ENCODE measurements around the gene CREB5. TPM values are rescaled to one million over a fixed set of nuclear protein-coding genes. Genes with fewer than 3 reads are reported as not detected.

The CREB5 gene
- total and polyA plus RNA-seq, 7 donors: 0.80 to 42.1 (median 4.6) TPM

DNA sequence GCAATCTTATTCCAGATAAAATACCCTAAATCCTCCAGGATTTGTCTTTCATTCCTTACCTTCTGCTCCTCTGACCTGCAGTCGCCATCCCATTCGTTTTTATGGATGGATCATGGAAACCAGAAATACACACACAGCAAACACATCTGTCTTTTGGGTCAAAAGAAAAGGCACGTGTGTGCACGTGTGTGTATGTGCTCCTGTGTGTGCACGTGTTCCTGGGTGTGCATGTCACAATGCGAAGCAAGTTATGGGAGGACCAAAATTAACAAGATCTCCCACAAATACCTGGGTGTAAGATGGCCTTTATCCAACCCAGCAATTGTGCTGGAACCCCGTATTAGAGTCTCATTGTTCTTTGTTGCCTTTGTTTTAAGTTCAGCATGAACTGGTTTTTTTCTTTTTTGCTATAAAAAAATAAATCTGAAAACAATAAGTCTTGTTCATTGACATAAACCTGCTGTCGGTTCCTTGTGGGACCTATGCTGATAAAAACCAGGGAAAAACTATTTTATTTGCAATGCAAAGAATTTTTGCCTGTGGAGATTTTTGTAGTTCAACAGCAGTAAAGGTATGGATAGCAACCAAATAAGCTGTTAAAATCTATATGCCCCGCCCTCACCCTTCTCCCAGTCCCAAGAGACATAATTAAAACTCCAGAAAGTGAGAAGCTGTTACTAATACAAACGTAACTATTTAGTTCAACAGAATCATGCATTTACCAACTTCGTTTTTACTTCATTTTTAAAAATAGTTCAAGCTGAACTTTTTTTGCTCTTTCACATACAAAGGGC is 229.6 kb downstream of the CREB5 start:
- TF ChIP-seq POLR2A (IDR thresholded peaks at IDR 0.05) (no peak), EP300 (IDR thresholded peaks at IDR 0.05) (no peak), POLR2AphosphoS5 (IDR thresholded peaks at IDR 0.05) (no peak)
- TF ChIP-seq, protein P1, sequence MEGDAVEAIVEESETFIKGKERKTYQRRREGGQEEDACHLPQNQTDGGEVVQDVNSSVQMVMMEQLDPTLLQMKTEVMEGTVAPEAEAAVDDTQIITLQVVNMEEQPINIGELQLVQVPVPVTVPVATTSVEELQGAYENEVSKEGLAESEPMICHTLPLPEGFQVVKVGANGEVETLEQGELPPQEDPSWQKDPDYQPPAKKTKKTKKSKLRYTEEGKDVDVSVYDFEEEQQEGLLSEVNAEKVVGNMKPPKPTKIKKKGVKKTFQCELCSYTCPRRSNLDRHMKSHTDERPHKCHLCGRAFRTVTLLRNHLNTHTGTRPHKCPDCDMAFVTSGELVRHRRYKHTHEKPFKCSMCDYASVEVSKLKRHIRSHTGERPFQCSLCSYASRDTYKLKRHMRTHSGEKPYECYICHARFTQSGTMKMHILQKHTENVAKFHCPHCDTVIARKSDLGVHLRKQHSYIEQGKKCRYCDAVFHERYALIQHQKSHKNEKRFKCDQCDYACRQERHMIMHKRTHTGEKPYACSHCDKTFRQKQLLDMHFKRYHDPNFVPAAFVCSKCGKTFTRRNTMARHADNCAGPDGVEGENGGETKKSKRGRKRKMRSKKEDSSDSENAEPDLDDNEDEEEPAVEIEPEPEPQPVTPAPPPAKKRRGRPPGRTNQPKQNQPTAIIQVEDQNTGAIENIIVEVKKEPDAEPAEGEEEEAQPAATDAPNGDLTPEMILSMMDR (IDR thresholded peaks at IDR 0.05): no peak
- H3K27ac ChIP-seq: no peak overlapping the region
- 67 to 81% methylated on average over 11 of the region's 11 CpGs for WGBS, 2 donors
- intact Hi-C loops (cut with DNase I): no loop called here
- H3K36me3 ChIP-seq: no peaks in the 10 kb centered on the region
- peaks cover 0 to 23% (median 17%) of the 10 kb centered on the region in 4 donors for H3K4me1 ChIP-seq
- DNase-seq: no peak
- no peaks in the 10 kb centered on the region for H3K27me3 ChIP-seq
- no peak overlapping the region for H3K4me3 ChIP-seq
- H3K9me3 ChIP-seq: no peaks in the 10 kb centered on the region

DNA sequence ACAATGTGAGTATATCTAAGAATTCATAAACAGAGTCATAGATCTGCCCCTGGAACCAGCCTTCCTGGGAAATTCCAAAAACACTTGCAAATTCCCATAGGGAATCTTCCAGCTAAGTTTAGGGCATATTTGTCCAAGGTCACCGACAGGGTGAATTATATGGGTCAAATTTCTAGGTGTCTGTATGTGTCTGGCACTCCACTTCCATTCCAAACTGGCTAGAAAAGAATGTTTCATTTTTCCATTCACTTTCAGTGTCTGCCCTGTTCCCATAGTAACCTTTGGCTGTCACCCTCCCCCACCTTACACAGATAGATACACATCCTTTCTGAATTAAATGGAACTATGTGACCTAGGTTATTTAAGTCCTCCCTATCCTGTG is 230.9 kb downstream of the CREB5 start:
- H3K4me3 ChIP-seq: no peak overlapping the region
- H3K27me3 ChIP-seq: no peaks in the 10 kb centered on the region
- H3K27ac ChIP-seq: no peak overlapping the region
- TF ChIP-seq EP300 (IDR thresholded peaks at IDR 0.05) (no peak), POLR2AphosphoS5 (IDR thresholded peaks at IDR 0.05) (no peak), POLR2A (IDR thresholded peaks at IDR 0.05) (no peak)
- TF ChIP-seq, protein P1 (IDR thresholded peaks at IDR 0.05): no peak
- H3K9me3 ChIP-seq: no peaks in the 10 kb centered on the region
- WGBS, 2 donors: 70 to 79% methylated on average over 1 of the region's 1 CpG
- intact Hi-C loops (cut with DNase I): no loop called here
- no peak for DNase-seq
- H3K4me1 ChIP-seq: peaks cover 0 to 23% (median 17%) of the 10 kb centered on the region in 4 donors
- H3K36me3 ChIP-seq: no peaks in the 10 kb centered on the region

DNA sequence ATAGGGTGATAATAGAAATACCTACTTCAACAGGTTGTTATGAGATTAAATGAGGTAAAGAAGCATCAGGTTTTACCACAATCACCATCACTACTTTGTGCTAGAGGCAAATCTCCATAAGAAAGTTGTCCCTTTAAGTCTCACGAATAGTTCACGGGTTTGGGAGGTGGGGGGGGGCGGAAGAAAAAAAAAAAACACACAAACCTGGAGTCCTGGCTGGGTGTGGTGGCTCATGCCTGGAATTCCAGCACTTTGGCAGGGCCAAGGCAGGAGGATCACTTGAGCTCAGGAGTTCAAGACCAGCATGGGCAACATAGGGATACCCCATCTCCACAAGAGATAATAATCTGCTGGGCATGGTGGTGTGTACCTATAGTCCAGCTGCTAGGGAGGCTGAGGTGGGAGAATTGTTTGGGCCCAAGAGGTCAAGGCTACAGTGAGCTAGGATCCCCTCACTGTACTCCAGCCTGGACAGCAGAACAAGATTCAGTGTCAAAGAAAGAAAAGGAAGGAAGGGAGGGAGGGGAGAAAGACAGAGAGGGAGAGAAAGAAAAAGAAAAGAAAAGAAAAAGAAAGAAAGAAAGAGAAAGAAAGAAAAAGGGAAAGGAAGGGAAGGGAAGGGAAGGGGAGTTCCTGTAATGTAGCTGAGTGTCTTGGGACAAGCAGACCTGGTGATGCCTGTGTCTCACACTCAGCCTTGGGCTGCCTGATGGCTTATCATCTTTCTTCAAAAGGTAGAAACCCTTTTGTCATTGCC is 231.4 kb downstream of the CREB5 start:
- intact Hi-C loops (cut with DNase I): no loop called here
- no peak for DNase-seq
- WGBS, 2 donors: 25 to 73% methylated on average over 3 of the region's 3 CpGs

DNA sequence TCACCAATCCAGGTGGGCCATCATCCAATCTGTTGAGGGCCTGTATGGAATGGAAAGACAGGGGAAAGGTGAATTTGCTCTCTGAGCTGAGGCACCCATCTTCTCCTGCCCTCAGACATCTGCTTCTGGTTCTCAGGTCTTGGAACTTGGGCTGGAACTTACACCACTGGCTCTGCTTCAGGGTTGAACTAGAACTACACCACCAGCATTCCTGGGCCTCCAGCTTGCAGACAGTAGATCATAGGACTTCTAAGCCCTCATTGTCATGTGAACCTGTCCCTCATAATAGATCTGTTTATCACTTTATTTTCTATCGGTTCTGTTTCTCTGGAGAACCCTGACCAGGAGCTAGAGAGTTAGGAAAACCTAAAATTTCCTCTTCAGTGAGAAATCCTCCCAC is 233.5 kb downstream of the CREB5 start:
- no peak for DNase-seq
- WGBS, 2 donors: 89 to 90% methylated on average over 1 of the region's 1 CpG
- TF ChIP-seq POLR2AphosphoS5 (IDR thresholded peaks at IDR 0.05) (no peak), EP300 (IDR thresholded peaks at IDR 0.05) (no peak), POLR2A (IDR thresholded peaks at IDR 0.05) (no peak)
- TF ChIP-seq, protein P1 (IDR thresholded peaks at IDR 0.05): no peak

More for the DNA sequence above, 231.4 kb downstream of the CREB5 start:
- no peaks in the 10 kb centered on the region for H3K36me3 ChIP-seq
- H3K27ac ChIP-seq: no peak overlapping the region
- no peak overlapping the region for H3K4me3 ChIP-seq
- TF ChIP-seq EP300 (IDR thresholded peaks at IDR 0.05): no peak
- no peak for TF ChIP-seq POLR2AphosphoS5 (IDR thresholded peaks at IDR 0.05)
- TF ChIP-seq POLR2A (IDR thresholded peaks at IDR 0.05): no peak
- TF ChIP-seq, protein P1 (IDR thresholded peaks at IDR 0.05): no peak
- peaks cover 0 to 23% (median 17%) of the 10 kb centered on the region in 4 donors for H3K4me1 ChIP-seq
- no peaks in the 10 kb centered on the region for H3K27me3 ChIP-seq
- no peaks in the 10 kb centered on the region for H3K9me3 ChIP-seq

More for the DNA sequence above, 233.5 kb downstream of the CREB5 start:
- Histone ChIP-seq H3K4me3 (no peak overlapping the region), H3K9me3 (no peaks in the 10 kb centered on the region), H3K36me3 (no peaks in the 10 kb centered on the region), H3K27ac (no peak overlapping the region), H3K4me1 (peaks cover 0 to 23% (median 17%) of the 10 kb centered on the region in 4 donors), H3K27me3 (no peaks in the 10 kb centered on the region)
- intact Hi-C loops (cut with DNase I): no loop called here
